Upper lobe of right lung (tissue), 1 donor: Measurements from ENCODE around the gene CYLD. TPM values are rescaled to one million over a fixed set of nuclear protein-coding genes. Genes with fewer than 3 reads are reported as not detected.

ENCODE experiments used
- ATAC-seq: fragments of 200-7000 bp; cut with Tn5 transposase; one replicate; pipeline ENCODE4 v1.9.1; 2020; ENCODE audit warnings: mild to moderate bottlenecking, moderate library complexity
- DNase-seq: peaks from one replicate; pipeline ENCODE4 v3.0.0-alpha.2; 2020
- H3K27ac ChIP-seq: fragments of 200-600 bp; one replicate; pipeline ENCODE4 v1.8.0; 2022
- H3K27me3 ChIP-seq: fragments of 200-600 bp; one replicate; pipeline ENCODE4 v1.8.0; 2022; ENCODE audit warnings: mild to moderate bottlenecking
- H3K36me3 ChIP-seq: fragments of 200-600 bp; one replicate; pipeline ENCODE4 v1.8.0; 2022
- H3K4me1 ChIP-seq: fragments of 200-600 bp; one replicate; pipeline ENCODE4 v1.8.0; 2022
- H3K4me3 ChIP-seq: fragments of 200-600 bp; one replicate; pipeline ENCODE4 v1.8.0; 2022; ENCODE audit warnings: mild to moderate bottlenecking
- H3K9me3 ChIP-seq: fragments of 200-600 bp; one replicate; pipeline ENCODE4 v1.8.0; 2022
- intact Hi-C: fragments of 100-400 bp; cut with DNase I; formaldehyde crosslinking; loops from one replicate; pipeline ENCODE4 v1.11.0; 2022
- total RNA-seq: library from RNA; stranded (reverse); fragmentation: NEBNext Ultra II Directional; extraction: Animal tissue kit (Norgen Biotek cat#: 25700); gene quantifications from one replicate; pipeline ENCODE4 v1.2.1, GENCODE V29; 2021
- TF ChIP-seq, protein P1 (sequence below): fragments of 200-600 bp; IDR thresholded peaks from one replicate; pipeline ENCODE4 v1.8.0; 2022; ENCODE audit warnings: antibody characterized with exemption
- donor health status: DM: no; HTN: yes; CAD: no; lungs with severe emphysema.

Gene CYLD
- total RNA-seq, 1 donor from 2014 or later = 48.3 TPM

- no peak overlapping the region for H3K27ac ChIP-seq
- no peaks in the 10 kb centered on the region for H3K9me3 ChIP-seq
- no peaks in the 10 kb centered on the region for H3K36me3 ChIP-seq
- ATAC-seq = no peak
- H3K27me3 ChIP-seq = no peaks in the 10 kb centered on the region
- DNase-seq = no peak
- intact Hi-C loops = no loop called here
- TF ChIP-seq, protein P1, sequence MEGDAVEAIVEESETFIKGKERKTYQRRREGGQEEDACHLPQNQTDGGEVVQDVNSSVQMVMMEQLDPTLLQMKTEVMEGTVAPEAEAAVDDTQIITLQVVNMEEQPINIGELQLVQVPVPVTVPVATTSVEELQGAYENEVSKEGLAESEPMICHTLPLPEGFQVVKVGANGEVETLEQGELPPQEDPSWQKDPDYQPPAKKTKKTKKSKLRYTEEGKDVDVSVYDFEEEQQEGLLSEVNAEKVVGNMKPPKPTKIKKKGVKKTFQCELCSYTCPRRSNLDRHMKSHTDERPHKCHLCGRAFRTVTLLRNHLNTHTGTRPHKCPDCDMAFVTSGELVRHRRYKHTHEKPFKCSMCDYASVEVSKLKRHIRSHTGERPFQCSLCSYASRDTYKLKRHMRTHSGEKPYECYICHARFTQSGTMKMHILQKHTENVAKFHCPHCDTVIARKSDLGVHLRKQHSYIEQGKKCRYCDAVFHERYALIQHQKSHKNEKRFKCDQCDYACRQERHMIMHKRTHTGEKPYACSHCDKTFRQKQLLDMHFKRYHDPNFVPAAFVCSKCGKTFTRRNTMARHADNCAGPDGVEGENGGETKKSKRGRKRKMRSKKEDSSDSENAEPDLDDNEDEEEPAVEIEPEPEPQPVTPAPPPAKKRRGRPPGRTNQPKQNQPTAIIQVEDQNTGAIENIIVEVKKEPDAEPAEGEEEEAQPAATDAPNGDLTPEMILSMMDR = no peak
- no peaks in the 10 kb centered on the region for H3K4me1 ChIP-seq
- no peak overlapping the region for H3K4me3 ChIP-seq
Observed at GRCh38 chr16:50810241-50810965, 68.5 kb downstream of the CYLD start.

GRCh38 chr16:50812046-50812445 is 70.2 kb downstream of the CYLD start:
- Histone ChIP-seq H3K4me1 (no peaks in the 10 kb centered on the region), H3K27ac (no peak overlapping the region), H3K4me3 (no peak overlapping the region), H3K9me3 (no peaks in the 10 kb centered on the region), H3K36me3 (no peaks in the 10 kb centered on the region), H3K27me3 (no peaks in the 10 kb centered on the region)
- no peak for ATAC-seq
- no peak for DNase-seq
- intact Hi-C loops = no loop called here
- TF ChIP-seq, protein P1 = no peak

DNA sequence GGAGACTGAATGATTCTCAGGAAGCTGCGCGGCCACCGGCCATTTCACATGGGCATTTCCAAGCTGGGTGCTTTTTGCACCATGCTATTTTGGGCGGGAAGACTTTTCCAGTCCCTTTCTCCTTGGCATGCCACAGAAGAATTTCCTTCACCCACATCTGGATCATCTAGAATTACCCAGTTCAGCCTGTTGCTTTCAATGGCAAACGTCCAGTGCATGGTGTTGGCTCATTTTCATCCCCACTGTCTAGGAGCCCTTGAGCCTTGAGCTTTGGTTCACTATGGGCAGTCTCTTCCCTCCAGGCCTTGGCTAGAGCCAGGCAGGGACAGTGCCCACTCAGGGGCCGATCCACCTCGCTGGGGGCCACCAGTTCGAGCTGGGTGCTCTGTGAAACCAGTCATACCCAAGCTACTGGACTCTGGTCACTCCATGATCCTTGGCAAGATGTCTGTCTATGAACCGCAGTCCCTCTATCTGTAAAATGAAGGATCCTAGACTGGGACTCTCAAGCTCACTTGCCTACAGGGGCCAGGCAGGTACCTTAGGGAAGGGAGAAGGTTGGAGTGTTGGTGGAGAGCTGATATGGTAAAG is 71.1 kb downstream of the CYLD start:
- Histone ChIP-seq H3K27me3 (no peaks in the 10 kb centered on the region), H3K4me3 (no peak overlapping the region), H3K36me3 (no peaks in the 10 kb centered on the region), H3K27ac (no peak overlapping the region), H3K9me3 (no peaks in the 10 kb centered on the region), H3K4me1 (no peaks in the 10 kb centered on the region)
- intact Hi-C loops = no loop called here
- DNase-seq = no peak
- no peak for ATAC-seq
- TF ChIP-seq, protein P1 = no peak

DNA sequence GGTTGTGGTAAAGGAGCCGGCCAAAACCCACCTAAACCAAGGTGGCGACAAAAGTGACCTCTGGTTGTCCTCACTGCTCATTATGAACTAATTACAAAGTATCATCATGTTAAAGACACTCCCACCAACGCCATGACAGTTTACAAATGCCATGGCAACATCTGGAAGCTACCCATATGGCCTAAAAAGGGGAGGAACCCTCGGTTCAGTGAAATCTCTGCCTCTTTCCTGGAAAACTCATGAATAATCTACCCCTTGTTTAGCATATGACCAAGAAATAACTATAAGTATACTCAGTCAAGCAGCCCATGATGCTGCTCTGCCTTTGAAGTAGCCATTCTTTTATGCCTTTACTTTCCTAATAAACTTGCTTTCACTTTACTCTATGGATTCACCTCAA is 72.2 kb downstream of the CYLD start:
- Histone ChIP-seq H3K27me3 (no peaks in the 10 kb centered on the region), H3K36me3 (no peaks in the 10 kb centered on the region), H3K27ac (no peak overlapping the region), H3K9me3 (no peaks in the 10 kb centered on the region), H3K4me3 (no peak overlapping the region), H3K4me1 (no peaks in the 10 kb centered on the region)
- intact Hi-C loops = no loop called here
- no peak for ATAC-seq
- TF ChIP-seq, protein P1 = no peak
- no peak for DNase-seq

DNA sequence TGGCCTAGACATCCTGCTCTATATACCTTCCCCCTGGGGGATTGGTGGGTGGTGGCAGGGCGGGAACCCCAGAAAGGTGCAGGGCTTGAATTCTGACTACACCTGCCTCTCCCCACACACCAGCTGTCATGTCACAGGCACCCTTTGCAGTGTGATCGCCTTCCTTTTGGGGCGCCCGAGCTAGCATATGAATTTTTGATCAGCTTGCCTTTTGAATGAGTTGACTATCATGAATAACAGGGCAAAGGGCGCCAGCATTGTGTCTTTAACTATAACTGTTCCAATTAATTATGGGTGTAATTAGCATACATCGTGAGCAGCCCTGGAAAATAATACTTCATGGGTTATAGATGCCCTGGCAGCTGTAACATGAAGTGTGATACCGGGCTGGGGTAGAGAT is 72.7 kb downstream of the CYLD start:
- Histone ChIP-seq H3K9me3 (no peaks in the 10 kb centered on the region), H3K36me3 (no peaks in the 10 kb centered on the region), H3K4me1 (no peaks in the 10 kb centered on the region), H3K27ac (no peak overlapping the region), H3K4me3 (no peak overlapping the region), H3K27me3 (no peaks in the 10 kb centered on the region)
- intact Hi-C loops = no loop called here
- DNase-seq = no peak
- TF ChIP-seq, protein P1 = no peak
- no peak for ATAC-seq
